Peyer's patch (tissue), 4 donors: ENCODE measurements around the gene MRPL10.

Experiments used
- POLR2A ChIP-seq, 2 donors: fragments of 450-650 bp; IDR thresholded peaks; one replicate each; pipeline ENCODE4 v1.5.1; 2017; ENCODE audit warnings: antibody characterized with exemption in 2 of 2, mild to moderate bottlenecking in 2 of 2, moderate library complexity in 2 of 2
- TF ChIP-seq, protein P1 (sequence below), 6 experiments: fragments of 450-650 bp in 4 of 6; fragments of 200-600 bp in 2 of 6; sonication (generic) in 1 of 6; IDR thresholded peaks; one replicate each; pipeline ENCODE4 v1.5.1; 2017 to 2019; ENCODE audit warnings: antibody characterized with exemption in 6 of 6, mild to moderate bottlenecking in 3 of 6, moderate library complexity in 1 of 6

DNA sequence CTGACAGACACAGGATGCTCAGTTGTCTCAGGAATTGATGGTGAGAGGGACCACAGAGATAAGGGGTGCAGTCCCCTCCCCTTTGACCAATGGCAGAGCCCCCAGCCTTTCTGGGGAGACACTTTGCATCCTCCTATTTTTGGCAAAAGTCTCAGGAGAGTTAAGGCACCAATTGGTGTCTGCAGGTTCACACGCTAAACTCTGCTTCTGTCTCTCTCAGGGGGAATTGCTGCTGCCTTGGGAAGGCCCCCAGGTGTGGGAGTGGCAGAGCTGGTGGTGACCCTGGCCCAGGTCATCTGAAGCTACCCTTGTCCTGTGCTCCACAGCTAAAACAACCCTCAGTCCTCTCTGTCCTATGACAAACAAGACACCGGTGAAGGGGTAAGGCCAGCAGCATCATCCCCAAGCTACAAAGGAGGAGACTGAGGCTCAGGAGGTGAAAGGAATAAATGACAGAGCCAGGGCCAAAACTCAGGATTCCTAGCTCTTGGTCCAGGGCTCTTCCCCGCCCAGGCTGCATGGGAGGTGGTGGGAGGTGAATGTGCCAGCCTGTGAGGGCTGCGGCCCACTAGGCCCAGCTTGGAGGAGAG lies 30.1 kb downstream of the MRPL10 start:
- TF ChIP-seq, protein P1, sequence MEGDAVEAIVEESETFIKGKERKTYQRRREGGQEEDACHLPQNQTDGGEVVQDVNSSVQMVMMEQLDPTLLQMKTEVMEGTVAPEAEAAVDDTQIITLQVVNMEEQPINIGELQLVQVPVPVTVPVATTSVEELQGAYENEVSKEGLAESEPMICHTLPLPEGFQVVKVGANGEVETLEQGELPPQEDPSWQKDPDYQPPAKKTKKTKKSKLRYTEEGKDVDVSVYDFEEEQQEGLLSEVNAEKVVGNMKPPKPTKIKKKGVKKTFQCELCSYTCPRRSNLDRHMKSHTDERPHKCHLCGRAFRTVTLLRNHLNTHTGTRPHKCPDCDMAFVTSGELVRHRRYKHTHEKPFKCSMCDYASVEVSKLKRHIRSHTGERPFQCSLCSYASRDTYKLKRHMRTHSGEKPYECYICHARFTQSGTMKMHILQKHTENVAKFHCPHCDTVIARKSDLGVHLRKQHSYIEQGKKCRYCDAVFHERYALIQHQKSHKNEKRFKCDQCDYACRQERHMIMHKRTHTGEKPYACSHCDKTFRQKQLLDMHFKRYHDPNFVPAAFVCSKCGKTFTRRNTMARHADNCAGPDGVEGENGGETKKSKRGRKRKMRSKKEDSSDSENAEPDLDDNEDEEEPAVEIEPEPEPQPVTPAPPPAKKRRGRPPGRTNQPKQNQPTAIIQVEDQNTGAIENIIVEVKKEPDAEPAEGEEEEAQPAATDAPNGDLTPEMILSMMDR (IDR thresholded peaks at IDR 0.05), result no peak
- TF ChIP-seq POLR2A (IDR thresholded peaks at IDR 0.05), result no peak
